Vein endothelial cell (primary cell): ENCODE measurements around the gene C19orf38. TPM values are rescaled to one million over a fixed set of nuclear protein-coding genes. Genes with fewer than 3 reads are reported as not detected.

Experiments
- small RNA-seq: library from RNA; depleted of rRNA; stranded (forward); fragments of <200 nt; gene quantifications from one replicate; pipeline ENCODE3, GENCODE V24; 2012
- total RNA-seq: library from RNA; depleted of rRNA; stranded (reverse); fragments of >200 nt; gene quantifications from 2 replicates; pipeline ENCODE4 v1.2.3, GENCODE V29; 2012

Gene C19orf38
- total RNA-seq, result 0.33 and 0.38 TPM in 2 replicates

GRCh38 chr19:10848230-10848856 lies at the start of gene C19orf38:
C19orf38 (plus strand) TSS chr19:10848415; CDS start chr19:10848509, 94 bp downstream.

GRCh38 chr19:10835754-10836478 lies 12.3 kb upstream of the C19orf38 start, which contains the start of gene TMED1:
TMED1 (minus strand) TSS chr19:10836212; CDS start chr19:10836191, 21 bp downstream.

GRCh38 chr19:10870955-10871603 lies 22.9 kb downstream of the C19orf38 start, which contains the start of gene CARM1:
CARM1 (plus strand) TSS chr19:10871553; CDS start chr19:10871703, 150 bp downstream.

Small RNAs within 50 kb of the gene (small RNA-seq; reads per million reads assigned to genes)
- gene MIR199A1, result not detected
- gene MIR6793, result not detected

Other genes starting within 250 kb of the C19orf38 start
- 63.5 and 66.3 TPM in 2 replicates for gene SLC44A2, start 222.9 kb upstream of the C19orf38 start, total RNA-seq
- 182 and 208 TPM in 2 replicates for gene ILF3, start 194.1 kb upstream of the C19orf38 start, total RNA-seq
- 32.8 and 33.6 TPM in 2 replicates for gene QTRT1, start 147.0 kb upstream of the C19orf38 start, total RNA-seq
- gene DNM2, start 130.3 kb upstream of the C19orf38 start, total RNA-seq, result 154 and 156 TPM in 2 replicates
- gene TMED1, start 12.2 kb upstream of the C19orf38 start, total RNA-seq, result 33.6 and 40.2 TPM in 2 replicates
- gene CARM1, start 23.1 kb downstream of the C19orf38 start, total RNA-seq, result 52.2 and 57.8 TPM in 2 replicates
- 72.7 and 98.6 TPM in 2 replicates for gene YIPF2, start 80.2 kb downstream of the C19orf38 start, total RNA-seq
- gene TIMM29, start 80.4 kb downstream of the C19orf38 start, total RNA-seq, result 31.0 and 36.3 TPM in 2 replicates
- gene SMARCA4, start 112.6 kb downstream of the C19orf38 start, total RNA-seq, result 117 and 135 TPM in 2 replicates
- gene LDLR, start 241.0 kb downstream of the C19orf38 start, total RNA-seq, result 37.9 and 114 TPM in 2 replicates